ENCODE measurements around the gene CRYGD. TPM values are rescaled to one million over a fixed set of nuclear protein-coding genes. Genes with fewer than 3 reads are reported as not detected.
"Not testable (repeated sequence)": the region's sequence is repeated elsewhere in the genome, so short reads cannot be mapped to it uniquely, and the experiment has no call there.

Gene CRYGD
- total RNA-seq, 2 donors from 2014 or later = not detected

DNA sequence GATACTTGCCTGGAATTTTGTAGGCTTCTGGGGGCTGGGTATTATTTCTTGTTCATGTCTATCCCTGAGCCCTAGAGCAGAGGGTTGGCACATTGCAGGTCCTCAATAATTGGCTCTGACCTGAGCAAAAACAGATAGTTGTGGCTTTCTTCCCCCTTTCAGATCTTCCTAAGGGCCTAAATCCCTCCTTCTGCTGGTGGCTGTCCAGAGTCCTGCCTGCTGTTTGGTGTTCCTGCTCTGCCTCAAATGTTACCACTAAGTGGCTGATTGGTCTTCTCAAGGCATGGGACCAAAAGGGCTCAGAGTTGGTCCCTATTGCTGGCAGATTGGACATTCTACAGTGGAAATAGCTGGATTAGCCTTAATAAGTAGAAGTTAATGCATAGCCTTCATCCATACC is 22.7 kb upstream of the CRYGD start:
- no peaks in the 10 kb centered on the region for H3K27me3 ChIP-seq (replicated peaks; ENCODE audit: insufficient read depth)
- no peak overlapping the region for H3K27ac ChIP-seq
- TF ChIP-seq, protein P1, sequence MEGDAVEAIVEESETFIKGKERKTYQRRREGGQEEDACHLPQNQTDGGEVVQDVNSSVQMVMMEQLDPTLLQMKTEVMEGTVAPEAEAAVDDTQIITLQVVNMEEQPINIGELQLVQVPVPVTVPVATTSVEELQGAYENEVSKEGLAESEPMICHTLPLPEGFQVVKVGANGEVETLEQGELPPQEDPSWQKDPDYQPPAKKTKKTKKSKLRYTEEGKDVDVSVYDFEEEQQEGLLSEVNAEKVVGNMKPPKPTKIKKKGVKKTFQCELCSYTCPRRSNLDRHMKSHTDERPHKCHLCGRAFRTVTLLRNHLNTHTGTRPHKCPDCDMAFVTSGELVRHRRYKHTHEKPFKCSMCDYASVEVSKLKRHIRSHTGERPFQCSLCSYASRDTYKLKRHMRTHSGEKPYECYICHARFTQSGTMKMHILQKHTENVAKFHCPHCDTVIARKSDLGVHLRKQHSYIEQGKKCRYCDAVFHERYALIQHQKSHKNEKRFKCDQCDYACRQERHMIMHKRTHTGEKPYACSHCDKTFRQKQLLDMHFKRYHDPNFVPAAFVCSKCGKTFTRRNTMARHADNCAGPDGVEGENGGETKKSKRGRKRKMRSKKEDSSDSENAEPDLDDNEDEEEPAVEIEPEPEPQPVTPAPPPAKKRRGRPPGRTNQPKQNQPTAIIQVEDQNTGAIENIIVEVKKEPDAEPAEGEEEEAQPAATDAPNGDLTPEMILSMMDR (IDR thresholded peaks at IDR 0.05) = no peak
- no peak overlapping the region for H3K4me3 ChIP-seq
- no peaks in the 10 kb centered on the region for H3K4me1 ChIP-seq (ENCODE audit: control insufficient read depth in 1 of 2, low read depth in 2 of 2)
- no peaks in the 10 kb centered on the region for H3K9me3 ChIP-seq
- DNase-seq (ENCODE audit: low spot score) (no peak), ATAC-seq (ENCODE audit: insufficient number of reproducible peaks, low FRiP score, low read depth) (no peak)
- H3K36me3 ChIP-seq = no peaks in the 10 kb centered on the region

DNA sequence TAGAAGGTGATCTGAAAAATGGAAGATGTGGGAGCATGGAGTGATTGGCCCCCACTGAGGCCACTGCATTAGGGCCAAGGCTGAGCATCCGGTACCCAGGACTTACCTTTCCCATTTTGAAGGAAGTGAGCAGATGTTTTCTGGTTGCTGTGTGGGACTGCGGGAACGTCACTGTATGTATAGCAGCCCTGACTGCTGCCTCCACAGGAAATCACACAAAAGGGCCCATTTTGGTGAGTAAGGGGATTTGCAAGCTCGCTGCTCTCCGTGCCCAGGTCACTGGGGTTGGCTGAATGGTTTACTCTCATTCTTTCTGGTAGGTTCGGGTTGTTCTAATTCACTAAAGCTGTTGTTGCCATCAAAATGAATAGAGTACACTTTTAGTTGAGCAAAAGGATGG is 21.7 kb upstream of the CRYGD start, which contains the start of gene CRYGB:
Gene CRYGB (minus strand): TSS at position 153 of the 400 bp plus-strand sequence. CDS start 38 bp downstream, at position 115.
- no peak for DNase-seq (ENCODE audit: low spot score)
- TF ChIP-seq, protein P1 (IDR thresholded peaks at IDR 0.05) = no peak
- Histone ChIP-seq H3K9me3 (no peaks in the 10 kb centered on the region), H3K27ac (no peak within 1 kb of the TSS), H3K4me3 (no peak within 1 kb of the TSS), H3K27me3 (replicated peaks; ENCODE audit: insufficient read depth) (no peaks in the 10 kb centered on the region), H3K4me1 (ENCODE audit: control insufficient read depth in 1 of 2, low read depth in 2 of 2) (no peaks in the 10 kb centered on the region), H3K36me3 (no peaks in the 10 kb centered on the region)
- no peak for ATAC-seq (ENCODE audit: insufficient number of reproducible peaks, low FRiP score, low read depth)

GRCh38 chr2:208142925-208143799 is 18.8 kb upstream of the CRYGD start:
- TF ChIP-seq, protein P1 (IDR thresholded peaks at IDR 0.05) = no peak
- Histone ChIP-seq H3K4me3 (no peak overlapping the region), H3K27ac (no peak overlapping the region), H3K9me3 (no peaks in the 10 kb centered on the region), H3K36me3 (no peaks in the 10 kb centered on the region), H3K27me3 (replicated peaks; ENCODE audit: insufficient read depth) (no peaks in the 10 kb centered on the region), H3K4me1 (ENCODE audit: control insufficient read depth in 1 of 2, low read depth in 2 of 2) (no peaks in the 10 kb centered on the region)
- DNase-seq (ENCODE audit: low spot score) = no peak
- no peak for ATAC-seq (ENCODE audit: insufficient number of reproducible peaks, low FRiP score, low read depth)

DNA sequence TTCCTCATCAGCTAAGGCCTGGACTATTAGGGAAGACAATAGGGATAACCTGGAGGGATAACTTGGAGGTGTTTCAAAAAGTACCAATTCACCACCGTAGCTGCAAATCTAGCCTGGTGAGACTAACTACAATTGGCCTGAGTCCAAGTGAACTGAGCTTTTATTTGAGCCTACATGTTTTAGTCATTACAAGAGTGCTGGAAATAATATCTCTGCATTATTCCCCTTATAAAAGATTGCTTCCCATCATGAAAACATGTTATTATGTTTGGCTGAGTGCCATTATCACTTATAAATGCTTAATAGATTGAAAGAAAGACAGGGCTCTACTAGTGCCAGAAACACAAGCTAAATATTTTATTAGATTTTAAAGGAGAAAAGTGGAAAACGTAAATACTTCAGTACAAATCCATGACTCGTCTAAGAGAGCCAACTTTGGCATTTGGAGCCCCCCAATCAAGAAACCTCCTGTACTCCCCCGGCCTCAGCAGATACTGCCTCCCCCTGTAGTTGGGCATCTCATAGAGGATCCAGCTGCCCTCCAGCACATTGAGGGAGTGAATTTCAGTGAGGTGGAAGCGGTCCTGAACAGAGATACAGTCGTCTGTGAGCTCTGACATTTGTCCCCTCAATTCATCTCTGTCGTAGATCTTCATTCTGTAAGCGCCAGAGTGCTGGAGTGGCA is 18.1 kb upstream of the CRYGD start:
- Histone ChIP-seq H3K27ac (no peak overlapping the region), H3K9me3 (no peaks in the 10 kb centered on the region), H3K4me1 (ENCODE audit: control insufficient read depth in 1 of 2, low read depth in 2 of 2) (no peaks in the 10 kb centered on the region), H3K27me3 (replicated peaks; ENCODE audit: insufficient read depth) (no peaks in the 10 kb centered on the region), H3K36me3 (no peaks in the 10 kb centered on the region), H3K4me3 (no peak overlapping the region)
- DNase-seq (ENCODE audit: low spot score) = no peak
- TF ChIP-seq, protein P1 (IDR thresholded peaks at IDR 0.05) = no peak
- ATAC-seq (ENCODE audit: insufficient number of reproducible peaks, low FRiP score, low read depth) = no peak

DNA sequence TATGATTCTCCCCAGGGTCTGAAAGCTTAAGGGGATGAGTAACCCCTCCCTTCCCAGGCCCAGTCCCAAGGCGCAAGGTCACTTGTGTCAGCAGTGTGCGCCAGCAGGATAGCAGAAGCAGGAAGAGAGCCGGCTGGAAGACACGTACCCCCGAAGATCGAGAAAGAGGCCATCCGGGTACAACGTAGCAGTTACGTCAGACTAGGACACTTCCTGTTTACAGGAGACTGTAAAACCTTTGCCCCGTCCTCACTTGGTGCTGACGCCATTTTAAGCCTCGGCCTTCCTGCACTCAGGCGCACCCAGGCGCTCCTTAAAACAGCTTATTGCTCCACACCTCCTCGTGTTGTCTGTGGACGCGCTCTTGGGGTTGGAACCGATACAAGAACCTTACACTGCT is 15.1 kb upstream of the CRYGD start:
- TF ChIP-seq, protein P1 (IDR thresholded peaks at IDR 0.05) = no peak
- ATAC-seq (ENCODE audit: insufficient number of reproducible peaks, low FRiP score, low read depth) = no peak

DNA sequence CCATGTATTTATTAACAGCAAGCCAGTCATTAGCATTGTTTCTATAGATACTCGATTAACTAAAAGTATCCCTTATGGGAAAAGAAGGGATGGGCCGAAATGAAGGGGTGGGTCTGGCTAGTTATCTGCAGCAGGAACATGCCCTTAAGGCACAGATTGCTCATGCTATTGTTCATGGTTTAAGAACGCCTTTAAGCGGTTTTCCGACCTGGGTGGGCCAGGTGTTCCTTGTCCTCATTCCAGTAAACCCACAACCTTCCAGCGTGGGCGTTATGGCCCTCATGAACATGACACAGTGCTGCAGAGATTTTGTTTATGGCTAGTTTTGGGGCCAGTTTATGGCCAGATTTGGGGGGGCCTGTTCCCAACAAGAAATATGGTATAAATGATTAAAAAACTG is 14.0 kb upstream of the CRYGD start:
- not testable (repeated sequence) for ATAC-seq (ENCODE audit: insufficient number of reproducible peaks, low FRiP score, low read depth)

More for the DNA sequence above, 15.1 kb upstream of the CRYGD start:
- H3K4me3 ChIP-seq = no peak overlapping the region
- H3K4me1 ChIP-seq (ENCODE audit: control insufficient read depth in 1 of 2, low read depth in 2 of 2) = no peaks in the 10 kb centered on the region
- no peak overlapping the region for H3K27ac ChIP-seq
- no peaks in the 10 kb centered on the region for H3K9me3 ChIP-seq
- DNase-seq (ENCODE audit: low spot score) = no peak
- H3K27me3 ChIP-seq (replicated peaks; ENCODE audit: insufficient read depth) = no peaks in the 10 kb centered on the region
- no peaks in the 10 kb centered on the region for H3K36me3 ChIP-seq

More for the DNA sequence above, 14.0 kb upstream of the CRYGD start:
- H3K27me3 ChIP-seq (replicated peaks; ENCODE audit: insufficient read depth); H3K9me3 ChIP-seq; H3K36me3 ChIP-seq; H3K4me3 ChIP-seq; H3K27ac ChIP-seq; H3K4me1 ChIP-seq (ENCODE audit: control insufficient read depth in 1 of 2, low read depth in 2 of 2); DNase-seq (ENCODE audit: low spot score): not testable (repeated sequence)

All from thoracic aorta (tissue), 2 donors.